Stimulated activated CD4-positive, alpha-beta T cell treated with anti-CD3 and anti-CD28 coated beads, Interleukin-2, amount 100 ng/mL, for 4 hours (primary cell): Measurements from ENCODE around the gene CLIC4.
"Not testable (repeated sequence)": the region's sequence is repeated elsewhere in the genome, so short reads cannot be mapped to it uniquely, and the experiment has no call there.

Experiments
- DNase-seq: peaks from one replicate; pipeline ENCODE4 v3.0.0-alpha.2; 2020; ENCODE audit warnings: low read depth

Gene CLIC4

DNA sequence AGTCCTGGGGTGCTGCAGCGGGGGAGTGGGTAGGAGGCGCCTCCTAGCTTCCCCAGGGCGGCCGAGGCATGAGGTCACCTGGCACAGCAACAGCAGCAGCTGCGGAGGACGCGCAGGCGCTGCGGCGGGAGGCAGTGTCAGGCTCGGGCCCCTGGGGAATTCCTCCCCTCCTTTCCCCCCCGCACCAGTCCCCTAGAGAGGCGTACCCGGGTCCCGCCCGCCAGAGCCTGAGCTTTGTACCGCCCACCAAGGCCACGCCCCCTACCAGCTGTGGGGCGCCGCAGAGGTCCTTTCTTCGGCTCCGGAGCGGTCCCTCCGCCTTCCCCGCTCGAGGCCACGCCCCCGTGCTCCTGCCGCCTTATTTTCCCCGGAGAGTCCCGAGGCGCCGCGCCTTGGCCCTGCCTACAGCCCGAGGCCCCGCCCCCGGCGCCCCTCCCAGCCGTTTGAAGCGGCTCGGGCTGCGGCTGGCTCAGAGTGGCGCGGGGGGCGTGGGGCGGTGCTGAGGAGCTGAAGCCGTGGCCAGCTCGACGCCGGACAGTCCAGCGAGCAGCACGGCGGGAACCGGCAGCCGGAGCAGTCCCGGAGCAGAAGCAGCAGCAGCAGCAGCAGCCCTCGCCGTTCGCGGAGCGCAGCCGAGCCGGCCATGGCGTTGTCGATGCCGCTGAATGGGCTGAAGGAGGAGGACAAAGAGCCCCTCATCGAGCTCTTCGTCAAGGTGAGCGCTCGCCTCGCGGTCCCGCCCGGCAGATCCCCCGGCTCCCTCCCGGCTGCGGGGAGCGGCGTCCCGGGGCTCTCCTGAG is at the start of gene CLIC4:
Gene CLIC4 (plus strand): TSS at position 537 of the 800 bp plus-strand sequence. CDS start 107 bp downstream, at position 644.
- peak; percentile 99 for DNase-seq

- DNase-seq, result no peak
These were observed 49.0 kb upstream of the CLIC4 start for GRCh38 chr1:24696041-24696755.

GRCh38 chr1:24696756-24697330 is 48.4 kb upstream of the CLIC4 start:
- DNase-seq, result no peak

- DNase-seq, result not testable (repeated sequence)
These were observed 47.7 kb upstream of the CLIC4 start for GRCh38 chr1:24697453-24698001.

DNA sequence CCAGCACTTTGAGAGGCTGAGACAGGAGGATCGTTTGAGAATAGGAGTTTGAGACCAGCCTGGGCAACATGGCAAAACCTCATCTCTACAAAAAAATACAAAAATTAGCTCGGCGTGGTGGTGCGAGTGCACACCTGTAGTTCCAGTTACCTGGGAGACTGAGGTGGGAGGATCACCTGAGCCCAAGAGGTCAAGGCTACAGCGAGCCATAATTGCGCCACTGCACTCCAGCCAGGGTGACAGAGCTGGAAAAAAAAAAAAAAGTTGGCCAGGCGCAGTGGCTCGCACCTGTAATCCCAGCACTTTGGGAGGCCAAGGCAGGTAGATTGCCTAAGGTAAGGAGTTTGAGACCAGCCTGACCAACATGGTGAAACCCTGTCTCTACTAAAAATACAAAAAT is 46.9 kb upstream of the CLIC4 start:
- DNase-seq, result not testable (repeated sequence)

GRCh38 chr1:24699628-24700027 is 45.6 kb upstream of the CLIC4 start:
- DNase-seq, result no peak

- DNase-seq, result no peak
These were observed 42.5 kb upstream of the CLIC4 start for GRCh38 chr1:24702511-24703293.

GRCh38 chr1:24704411-24705259 is 40.6 kb upstream of the CLIC4 start:
- DNase-seq, result no peak

GRCh38 chr1:24705260-24706073 is 39.8 kb upstream of the CLIC4 start:
- no peak for DNase-seq

GRCh38 chr1:24706074-24706389 is 39.2 kb upstream of the CLIC4 start:
- DNase-seq, result not testable (repeated sequence)

GRCh38 chr1:24707687-24708086 is 37.6 kb upstream of the CLIC4 start:
- DNase-seq, result no peak

DNA sequence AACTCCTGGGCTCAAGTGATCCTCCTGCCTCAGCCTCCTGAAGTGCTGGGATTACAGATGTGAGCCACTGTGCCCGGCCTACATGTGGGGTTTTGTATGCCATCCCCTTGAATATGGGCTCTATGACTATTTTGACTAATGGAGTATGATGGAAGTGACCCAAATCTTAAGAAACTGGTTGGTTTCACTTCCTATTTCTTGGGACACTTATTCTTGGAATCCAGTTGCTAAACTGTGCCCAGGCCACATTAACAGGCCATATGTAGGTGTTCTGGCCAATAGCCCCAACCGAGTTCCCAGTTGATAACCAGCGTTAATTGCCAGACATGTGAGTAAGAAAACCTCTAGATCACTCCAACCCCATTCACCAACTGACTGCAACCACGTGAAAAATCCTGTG is 36.3 kb upstream of the CLIC4 start:
- no peak for DNase-seq

- DNase-seq, result no peak
These were observed 35.3 kb upstream of the CLIC4 start for GRCh38 chr1:24709791-24710441.

DNA sequence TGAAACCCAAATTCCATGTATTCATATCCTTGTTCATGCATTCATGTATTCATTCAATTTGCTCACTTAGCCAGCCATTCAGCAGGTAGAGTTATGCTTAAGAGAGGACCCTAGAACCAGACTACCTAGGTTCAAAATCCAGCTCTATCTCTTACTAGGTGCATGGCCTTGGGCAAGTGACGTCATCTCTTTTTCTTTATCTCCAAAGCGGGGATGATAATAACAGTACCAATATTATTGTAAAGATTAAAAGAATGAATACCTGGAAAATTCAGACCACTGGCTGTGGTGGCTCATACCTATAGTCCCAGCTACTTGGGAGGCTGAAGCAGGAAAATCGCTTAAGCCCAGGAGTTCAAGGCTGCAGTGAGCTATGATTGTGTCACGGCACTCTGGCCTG is 33.9 kb upstream of the CLIC4 start:
- DNase-seq, result no peak

DNA sequence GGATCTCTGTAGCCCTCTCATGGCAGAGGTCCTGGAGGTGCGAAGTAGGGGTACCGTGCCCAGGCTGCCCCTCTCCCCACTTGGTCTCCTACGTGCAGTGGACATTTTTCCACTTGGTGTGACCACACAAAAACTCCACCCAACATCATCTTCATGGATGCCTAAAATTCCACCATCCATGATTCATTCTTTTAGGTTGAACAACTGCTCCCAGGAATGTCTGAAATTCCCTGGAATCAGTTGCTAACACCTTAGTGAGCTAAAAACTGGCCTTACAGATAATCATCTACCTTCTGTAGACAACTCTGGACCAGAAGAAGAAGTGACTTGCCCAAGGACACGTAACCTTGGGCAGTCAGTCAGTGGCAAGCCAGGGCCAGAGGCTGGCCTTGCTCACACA is 32.1 kb upstream of the CLIC4 start:
- no peak for DNase-seq

GRCh38 chr1:24713736-24714135 is 31.5 kb upstream of the CLIC4 start:
- no peak for DNase-seq

GRCh38 chr1:24714859-24715520 is 30.3 kb upstream of the CLIC4 start:
- no peak for DNase-seq

- no peak for DNase-seq
These were observed 29.6 kb upstream of the CLIC4 start for GRCh38 chr1:24715658-24716057.
